ENCODE measurements around the gene ARID4B.

The ARID4B gene

DNA sequence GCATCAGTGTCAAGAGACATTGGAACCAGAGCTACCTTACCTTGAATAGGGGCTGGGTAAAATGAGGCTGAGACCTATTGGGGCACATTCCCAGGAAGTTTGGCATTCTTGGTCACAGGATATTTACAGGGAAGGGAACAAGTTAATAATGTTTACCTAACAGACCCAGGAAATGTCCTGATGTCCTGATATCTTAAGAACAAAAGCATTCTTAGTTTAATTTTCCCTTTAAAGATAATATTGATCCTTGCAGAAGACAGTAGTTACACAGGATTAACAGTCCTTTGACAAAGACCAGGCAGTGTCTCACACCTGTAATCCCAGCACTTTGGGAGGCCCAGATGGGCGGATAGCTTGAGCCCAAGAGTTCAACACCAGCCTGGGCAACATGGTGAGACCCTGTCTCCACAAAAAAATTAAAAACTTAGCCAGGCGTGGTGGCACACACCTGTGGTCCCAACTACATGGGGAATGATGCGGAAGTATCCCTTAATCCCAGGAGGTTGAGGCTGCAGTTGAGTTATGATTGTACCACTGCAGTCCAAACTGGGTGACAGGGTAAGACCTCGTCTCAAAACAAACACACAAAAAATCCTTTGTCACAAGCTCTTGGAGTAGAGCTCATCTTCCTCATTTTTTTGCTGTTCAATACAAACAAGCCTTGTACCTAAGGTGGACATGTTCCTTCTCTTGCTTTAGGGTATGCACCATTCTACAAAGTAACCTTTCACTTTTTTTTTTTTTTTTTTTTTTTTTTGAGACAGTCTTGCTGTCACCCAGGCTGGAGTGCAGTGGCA, 198.0 kb downstream of the ARID4B start:
- in situ Hi-C loops (cut with MboI; ENCODE audit: low sequenced_read_pairs): no loop called here

DNA sequence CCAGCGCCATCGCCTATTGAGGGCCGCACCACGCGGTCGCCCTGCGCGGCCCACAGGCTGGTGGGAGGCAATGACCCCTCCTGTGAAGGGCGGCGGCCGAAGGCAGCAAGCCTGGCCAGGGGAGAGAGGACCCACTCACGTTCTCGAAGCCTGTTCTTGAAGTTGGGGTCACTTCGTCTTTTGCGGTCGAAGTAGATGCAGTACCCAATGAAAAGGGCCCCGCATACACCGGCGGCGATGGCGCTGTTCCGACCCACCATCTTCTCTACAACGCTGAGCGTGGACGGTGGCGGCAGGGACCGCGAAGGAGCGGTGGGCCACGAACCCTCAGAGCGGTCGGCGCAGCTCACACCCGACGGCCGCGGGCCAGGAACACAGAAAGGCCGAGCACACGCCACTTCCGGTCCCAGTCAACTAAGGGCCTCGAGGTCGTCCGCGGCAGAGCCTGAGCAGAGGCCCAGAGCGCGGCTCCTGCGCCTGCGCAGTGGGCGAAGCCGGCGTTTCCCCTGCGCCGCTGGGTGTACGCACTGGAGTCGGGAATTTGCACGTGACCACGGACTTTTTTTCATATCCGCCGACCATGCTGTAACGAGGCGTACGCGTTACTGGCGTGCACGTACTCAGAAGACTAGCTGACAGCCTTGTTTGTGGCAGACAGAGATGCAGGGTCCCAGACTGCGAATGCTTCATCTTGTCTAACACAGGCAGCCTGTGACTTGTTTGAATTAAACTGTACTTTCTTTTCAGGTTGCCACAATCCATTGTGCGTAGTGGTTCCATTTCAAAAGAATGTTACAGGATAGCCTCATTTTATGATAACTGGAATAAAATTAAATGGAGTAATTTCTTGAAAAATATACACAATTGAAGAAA, 199.3 kb downstream of the ARID4B start, which contains the start of gene TOMM20:
Gene TOMM20, minus strand, starts transcription at position 382 of the 873 bp plus-strand sequence. Its CDS starts 122 bp downstream, at position 260.
- in situ Hi-C loops (cut with MboI; ENCODE audit: low sequenced_read_pairs): no loop called here

DNA sequence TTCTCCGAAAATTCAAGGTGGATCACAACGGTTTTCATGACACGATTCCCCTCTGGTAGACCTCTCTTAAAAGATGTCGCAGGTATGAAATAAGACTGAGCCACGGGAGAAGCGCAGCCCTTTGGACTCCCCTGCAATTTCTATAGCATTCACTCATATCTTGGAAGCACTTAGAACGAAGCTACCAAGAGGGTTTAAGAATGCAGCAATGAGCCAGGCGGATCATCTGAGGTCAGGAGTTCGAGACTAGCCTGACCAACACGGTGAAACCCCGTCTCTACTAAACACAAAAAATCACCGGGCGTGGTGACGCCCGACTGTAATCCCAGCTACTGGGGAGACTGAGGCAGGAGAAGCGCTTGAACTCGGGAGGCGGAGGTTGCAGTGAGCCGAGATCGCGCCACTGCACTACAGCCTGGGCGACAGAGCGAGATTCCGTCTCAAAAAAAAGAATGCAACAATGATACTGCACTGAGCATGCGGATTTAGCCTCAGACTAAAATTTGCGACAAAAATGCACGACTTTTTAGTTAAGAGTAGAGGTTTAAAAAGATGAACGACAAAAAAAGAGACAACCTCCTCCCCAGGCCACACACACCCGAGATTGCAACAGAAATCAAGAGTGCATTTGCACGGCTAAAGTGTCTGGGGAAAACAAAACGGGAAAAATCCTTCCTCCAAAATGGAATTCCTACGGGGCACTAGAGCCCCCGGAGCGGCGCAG, 200.1 kb downstream of the ARID4B start:
- in situ Hi-C loops (cut with MboI; ENCODE audit: low sequenced_read_pairs): no loop called here

DNA sequence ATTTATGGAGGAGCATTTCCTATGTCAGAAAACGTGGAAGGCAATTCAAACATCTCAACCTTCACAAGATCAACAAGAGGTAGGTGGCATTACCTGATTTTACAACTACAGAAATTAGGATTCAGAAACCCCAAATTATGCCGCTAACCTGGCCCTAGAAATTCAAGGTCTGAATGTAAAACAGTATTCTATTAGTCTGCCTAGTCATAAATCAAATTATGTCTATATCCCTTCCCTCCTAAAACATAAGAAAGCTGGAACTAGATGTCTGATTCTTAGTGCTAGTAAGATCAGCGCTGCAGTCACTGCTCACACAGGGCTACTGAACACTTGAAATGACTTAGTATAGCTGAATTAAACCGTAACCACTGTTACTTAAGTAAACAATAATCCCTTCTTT, 200.8 kb downstream of the ARID4B start:
- in situ Hi-C loops (cut with MboI; ENCODE audit: low sequenced_read_pairs): no loop called here

DNA sequence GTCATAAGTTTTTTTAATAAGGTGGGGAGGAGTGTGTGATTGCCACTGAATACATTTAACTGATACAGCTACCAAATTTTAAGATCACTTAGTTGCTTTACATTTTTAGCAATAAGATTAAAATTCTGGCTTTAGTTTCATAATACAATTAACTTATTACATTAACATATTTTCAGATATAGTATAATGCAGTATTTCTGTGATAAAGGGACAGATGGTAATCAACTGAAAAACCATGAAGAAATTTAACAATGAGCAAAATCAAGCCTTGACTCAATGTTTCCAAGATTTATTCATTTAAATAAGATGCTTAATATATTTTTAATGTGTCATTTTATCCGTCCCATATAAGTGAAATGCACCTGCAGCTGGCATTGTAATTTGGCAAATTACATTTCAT, 203.3 kb downstream of the ARID4B start:
- in situ Hi-C loops (cut with MboI; ENCODE audit: low sequenced_read_pairs): no loop called here

DNA sequence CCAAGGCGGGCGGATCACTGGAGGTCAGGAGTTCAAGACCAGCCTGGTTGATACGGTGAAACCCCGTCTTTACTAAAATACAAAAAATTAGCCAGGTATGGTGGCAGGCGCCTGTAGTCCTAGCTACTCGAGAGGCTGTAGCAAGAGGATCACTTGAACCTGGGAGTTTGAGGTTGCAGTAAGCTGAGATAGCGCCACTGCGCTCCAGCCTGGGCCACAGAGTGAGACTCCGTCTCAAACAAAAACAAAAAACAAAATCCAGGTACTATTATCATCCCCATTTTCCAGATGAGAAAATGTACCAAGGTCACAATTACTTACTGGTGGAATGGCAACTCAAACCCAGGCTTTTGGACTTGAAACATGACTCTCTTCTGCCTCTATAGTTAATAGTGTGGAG, 203.9 kb downstream of the ARID4B start:
- in situ Hi-C loops (cut with MboI; ENCODE audit: low sequenced_read_pairs): no loop called here

DNA sequence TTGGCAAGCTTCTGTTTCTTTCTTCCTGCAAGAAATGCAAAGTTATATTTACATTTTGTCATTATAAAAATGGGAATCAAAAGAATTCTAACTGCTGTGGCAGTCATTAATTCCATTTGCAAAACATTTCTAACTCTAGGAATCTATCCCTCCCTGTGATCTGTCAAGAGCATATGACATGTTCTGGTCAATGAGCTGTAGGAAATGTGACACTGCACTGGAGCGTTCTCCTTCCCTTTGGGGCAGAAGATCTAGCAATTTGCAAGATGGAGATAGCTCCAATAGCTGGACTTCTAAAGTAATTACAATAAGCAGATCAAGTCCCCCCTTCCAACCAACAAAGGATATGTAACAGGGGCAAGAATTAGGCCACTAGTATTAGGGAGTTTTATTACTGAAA, 205.6 kb downstream of the ARID4B start:
- in situ Hi-C loops (cut with MboI; ENCODE audit: low sequenced_read_pairs): no loop called here
